Stimulated activated naive CD4-positive, alpha-beta T cell treated with Interleukin-2 at 50 U/mL for 16 hours (primary cell): ENCODE data around the gene NOP53.
"Not testable (repeated sequence)": the region's sequence is repeated elsewhere in the genome, so short reads cannot be mapped to it uniquely, and the experiment has no call there.

Source experiments
- DNase-seq: peaks from one replicate; lab custom pipeline; 2025; lab: John Stamatoyannopoulos, UW

The NOP53 gene

GRCh38 chr19:47745010-47745901 is at the start of gene NOP53:
NOP53 (plus strand) TSS chr19:47745546; CDS start chr19:47745560, 14 bp downstream.
- peak; percentile 89 for DNase-seq

DNA sequence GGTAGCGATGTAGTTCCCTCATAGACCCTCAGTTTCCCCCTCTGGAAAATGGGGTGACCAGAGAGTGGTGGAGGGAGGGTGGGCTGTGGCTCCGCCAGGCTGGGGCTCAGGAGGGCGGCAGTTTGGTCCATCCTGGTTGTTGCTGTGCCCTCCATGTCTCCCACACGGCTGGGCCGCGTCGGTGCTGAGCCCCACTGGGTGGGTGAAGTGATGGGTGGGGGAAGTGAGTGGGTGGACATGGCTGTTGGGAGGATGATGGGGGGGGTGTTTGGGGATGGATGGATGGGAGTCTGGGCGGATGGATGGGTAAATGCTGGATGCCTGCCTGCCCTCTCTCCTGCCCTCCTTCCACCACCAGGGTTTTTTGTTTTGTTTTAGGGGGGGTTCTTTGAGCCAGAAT is 48.7 kb upstream of the NOP53 start:
- no peak for DNase-seq

DNA sequence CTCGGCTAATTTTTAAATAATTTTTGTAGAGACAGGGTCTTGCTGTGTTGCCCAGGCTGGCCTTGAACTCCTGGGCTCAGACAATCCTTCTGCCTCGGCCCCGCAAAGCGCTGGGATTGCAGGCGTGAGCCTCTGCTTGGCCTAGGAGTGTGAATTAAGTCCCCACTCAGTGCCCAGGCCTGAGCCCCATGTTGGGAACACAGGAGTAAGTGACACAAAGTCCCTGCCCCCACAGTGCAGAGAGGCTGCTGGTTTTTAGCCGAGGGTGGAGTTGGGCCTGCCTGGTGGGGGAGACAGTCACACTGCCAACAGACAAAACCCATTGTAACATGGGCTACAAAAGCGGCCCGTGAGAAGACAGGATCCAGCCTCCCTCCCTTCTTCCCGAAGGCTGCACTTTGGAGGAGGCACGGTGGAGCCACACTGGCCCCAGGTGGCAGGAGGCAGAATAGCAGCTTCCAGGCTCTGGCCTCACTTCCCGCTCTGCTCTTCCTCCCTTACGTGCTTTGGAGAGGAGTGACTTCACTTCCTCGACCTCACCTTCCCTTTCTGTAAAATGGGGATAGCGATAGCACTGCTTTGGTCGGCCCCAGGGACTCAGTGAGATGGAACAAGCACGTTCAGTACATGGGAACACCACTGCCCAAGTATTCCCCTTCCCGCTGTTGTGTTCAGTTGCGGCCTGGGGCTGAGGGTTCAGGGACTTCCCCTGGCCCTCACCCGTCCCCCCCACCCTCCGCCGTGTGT is 47.3 kb upstream of the NOP53 start:
- DNase-seq, result peak; percentile 34

DNA sequence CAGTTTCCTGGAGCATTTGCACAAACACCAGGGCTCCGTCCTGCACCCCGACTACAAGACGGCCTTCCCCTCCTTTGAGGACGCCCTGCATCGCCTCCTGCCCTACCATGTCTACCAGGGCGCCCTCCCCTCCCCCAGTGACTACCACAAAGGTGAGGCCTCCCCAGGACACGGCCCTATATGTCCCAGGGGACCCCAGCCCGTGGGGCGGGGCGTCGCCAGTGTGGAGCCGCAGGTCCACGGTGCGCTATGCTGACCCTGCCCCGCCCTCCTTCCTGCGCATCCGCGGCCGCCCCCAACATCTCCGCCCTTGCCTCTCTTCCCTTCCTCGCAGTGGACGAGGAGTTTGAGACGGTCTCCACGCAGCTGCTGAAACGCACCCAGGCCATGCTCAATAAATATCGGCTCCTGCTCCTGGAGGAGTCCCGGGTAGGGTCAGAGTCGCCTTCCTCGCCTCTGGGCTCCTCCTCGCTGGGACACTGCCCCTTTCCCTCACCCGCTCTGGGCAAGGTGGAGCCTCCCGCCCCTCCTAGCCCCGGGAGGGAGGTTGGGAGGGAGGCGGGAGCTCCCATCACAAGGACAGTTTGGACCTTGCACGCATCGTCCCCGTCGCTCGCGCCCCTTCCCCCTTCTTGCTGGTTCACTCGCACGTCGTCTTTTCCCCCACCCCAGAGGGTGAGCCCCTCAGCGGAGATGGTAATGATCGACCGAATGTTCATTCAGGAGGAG is 46.6 kb upstream of the NOP53 start:
- no peak for DNase-seq

GRCh38 chr19:47699360-47699917 is 45.9 kb upstream of the NOP53 start:
- peak; percentile 45 for DNase-seq

- no peak for DNase-seq
Observed at GRCh38 chr19:47700934-47701716, 44.2 kb upstream of the NOP53 start.

DNA sequence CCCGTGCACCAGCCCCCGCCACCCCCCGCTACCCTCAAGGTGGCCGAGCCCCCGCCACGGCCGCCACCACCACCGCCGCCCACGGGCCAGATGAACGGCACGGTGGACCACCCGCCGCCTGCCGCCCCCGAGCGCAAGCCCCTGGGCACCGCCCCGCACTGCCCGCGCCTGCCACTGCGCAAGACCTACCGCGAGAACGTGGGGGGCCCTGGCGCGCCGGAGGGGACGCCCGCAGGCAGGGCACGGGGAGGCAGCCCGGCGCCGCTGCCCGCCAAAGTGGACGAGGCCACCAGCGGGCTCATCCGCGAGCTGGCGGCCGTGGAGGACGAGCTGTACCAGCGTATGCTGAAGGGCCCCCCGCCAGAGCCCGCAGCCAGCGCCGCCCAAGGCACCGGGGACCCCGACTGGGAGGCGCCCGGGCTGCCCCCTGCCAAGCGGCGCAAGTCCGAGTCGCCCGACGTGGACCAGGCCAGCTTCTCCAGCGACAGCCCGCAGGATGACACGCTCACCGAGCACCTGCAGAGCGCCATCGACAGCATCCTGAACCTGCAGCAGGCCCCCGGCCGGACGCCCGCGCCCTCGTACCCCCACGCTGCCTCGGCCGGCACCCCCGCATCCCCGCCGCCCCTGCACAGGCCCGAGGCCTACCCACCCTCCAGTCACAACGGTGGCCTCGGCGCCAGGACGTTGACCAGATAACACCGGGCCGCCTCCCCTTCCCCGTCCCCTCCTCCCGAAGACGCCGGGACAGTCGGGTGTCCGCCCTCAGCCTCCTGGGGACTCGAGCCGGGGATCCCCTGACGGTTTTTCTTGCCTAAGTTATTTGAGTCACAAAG is 43.4 kb upstream of the NOP53 start:
- DNase-seq, result no peak

DNA sequence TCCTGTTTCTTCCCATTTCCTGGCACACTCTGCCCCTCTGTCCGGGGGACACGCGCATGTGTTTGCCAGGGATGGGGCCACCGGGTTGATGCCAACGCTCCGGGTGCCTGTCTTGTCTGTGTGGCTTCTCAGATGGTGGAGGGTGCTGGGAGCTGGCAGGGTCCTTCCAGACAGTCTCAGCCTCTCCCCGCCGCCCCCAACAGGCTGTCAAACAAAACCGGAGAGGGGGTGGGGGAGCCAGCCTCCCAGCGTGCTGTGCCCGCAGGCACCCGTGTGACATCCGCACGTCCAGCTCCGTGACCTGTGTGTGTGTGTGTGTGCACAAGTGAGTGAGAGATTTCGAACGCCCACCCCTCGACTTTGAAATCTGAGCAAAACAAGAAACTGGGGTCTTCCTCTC is 42.7 kb upstream of the NOP53 start:
- DNase-seq, result no peak

GRCh38 chr19:47703301-47703700 is 42.0 kb upstream of the NOP53 start:
- DNase-seq, result no peak

- DNase-seq, result no peak
Observed at GRCh38 chr19:47704024-47704423, 41.3 kb upstream of the NOP53 start.

DNA sequence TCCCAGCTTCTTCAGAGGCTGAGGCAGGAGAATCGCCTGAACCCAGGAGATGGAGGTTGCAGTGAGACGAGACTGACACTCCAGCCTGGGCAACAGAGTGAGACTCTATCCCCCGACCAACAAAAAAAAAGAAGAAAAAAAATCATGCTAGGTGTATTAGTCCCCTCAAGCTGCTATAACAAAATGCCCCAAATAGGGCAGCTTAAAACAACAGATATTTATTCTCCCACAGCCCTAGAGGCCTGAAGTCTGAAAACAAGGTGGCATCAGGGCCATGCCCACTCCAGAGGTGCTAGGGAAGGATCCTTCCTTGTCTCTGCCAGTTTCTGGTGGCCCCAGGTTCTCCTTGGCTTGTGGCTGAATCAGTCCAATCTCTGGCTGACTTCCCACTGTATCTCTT is 40.7 kb upstream of the NOP53 start:
- DNase-seq, result no peak

GRCh38 chr19:47707135-47707925 is 38.0 kb upstream of the NOP53 start:
- DNase-seq, result peak; percentile 68

DNA sequence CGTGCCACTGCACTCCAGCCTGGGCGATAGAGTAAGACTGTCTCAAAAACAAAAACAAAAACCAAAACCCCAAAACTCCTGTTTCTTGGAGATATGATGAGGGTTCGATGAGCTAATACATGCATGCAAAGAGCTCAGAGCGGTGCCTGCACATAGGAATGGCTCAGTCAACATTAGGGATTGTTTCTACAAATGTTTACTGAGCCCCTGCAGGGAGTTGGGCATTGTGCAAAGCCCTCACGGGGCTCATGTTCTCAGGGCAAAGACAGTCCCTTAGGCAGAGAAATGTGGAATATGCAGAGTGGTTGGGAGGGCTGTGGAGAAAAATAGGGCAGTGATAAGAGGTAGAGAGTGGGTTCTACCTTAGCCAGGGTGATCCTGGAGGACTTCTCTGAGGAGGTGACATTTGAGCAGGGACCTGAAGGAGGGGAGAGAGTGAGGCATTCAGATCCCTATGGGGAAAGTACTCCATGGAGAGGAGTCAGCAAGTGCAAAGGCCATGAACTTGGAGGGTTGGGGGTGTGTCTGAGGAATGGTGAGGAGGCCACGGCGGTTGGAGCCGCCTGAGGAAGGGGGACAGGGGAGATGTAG is 33.6 kb upstream of the NOP53 start:
- no peak for DNase-seq

DNA sequence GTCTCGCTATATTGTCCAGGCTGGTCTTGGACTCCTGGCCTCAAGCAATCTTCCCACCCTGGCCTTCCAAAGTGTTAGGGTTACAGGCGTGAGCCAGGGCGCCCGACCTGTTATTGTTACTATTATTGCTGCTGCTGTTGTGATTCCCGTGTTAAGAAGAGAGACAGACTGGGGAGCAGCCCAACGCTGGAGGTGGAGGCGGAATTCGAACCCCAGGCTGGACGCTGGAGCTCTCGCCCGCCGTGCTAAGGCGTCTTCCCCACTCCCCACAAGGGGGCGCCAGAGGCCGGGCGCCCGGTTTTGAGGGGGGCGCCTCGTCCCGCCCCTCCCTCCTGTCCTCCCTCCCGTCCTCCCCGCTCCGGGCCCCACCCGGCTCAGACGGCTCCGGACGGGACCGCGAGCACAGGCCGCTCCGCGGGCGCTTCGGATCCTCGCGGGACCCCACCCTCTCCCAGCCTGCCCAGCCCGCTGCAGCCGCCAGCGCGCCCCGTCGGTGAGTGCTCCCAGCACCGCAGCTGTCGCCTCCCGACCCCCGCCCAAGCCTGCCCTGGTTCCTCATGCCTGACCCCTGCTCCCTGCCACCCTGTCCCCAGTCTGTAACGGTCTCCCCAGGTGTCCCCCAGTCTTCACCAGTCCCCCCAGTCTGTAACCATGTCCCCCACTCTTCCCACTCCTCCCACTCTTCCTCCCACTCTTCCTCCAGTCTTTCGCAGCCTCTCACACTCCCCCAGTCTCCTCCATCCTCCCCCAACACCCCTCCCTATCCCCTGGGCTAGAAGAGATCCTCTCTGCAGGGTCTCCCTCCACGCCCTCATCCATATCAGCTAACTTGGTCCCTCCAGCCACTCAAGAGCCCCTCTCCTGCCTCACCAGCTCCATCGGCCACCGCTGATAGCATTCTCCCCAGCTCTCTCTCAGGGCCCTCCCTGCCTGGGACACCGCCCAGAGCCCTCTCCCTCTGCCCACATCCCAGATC is 32.0 kb upstream of the NOP53 start, which contains the start of gene EHD2:
EHD2 (plus strand) TSS at position 377 of the 976 bp plus-strand sequence. CDS start 3,191 bp downstream, outside the sequence.
- DNase-seq, result peak; percentile 12

- DNase-seq, result no peak
Observed at GRCh38 chr19:47714339-47714738, 31.0 kb upstream of the NOP53 start.

DNA sequence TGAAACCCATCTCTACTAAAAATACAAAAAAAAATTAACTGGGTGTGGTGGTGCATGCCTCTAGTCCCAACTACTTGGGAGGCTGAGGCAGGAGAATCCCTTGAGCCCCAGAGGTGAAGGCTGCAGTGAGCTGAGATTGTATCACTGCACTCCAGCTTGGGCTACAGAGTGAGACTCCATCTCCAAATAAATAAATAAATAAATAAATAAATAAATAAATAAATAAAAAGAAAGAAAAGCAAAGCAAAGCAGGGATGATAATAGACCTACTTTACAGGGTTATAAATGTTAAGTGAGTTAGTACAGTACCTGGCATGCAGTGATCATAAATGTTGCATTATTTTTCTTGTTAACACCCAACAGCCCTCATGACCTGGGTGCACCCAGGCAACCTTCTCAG is 30.5 kb upstream of the NOP53 start:
- not testable (repeated sequence) for DNase-seq

GRCh38 chr19:47716270-47716937 is 28.9 kb upstream of the NOP53 start:
- DNase-seq, result no peak
